SK-N-SH treated with all-trans-retinoic acid at 6 μM for 48 hours (cell line): Measurements from ENCODE around the gene GDPD4.

Source experiments
- ISL1 ChIP-seq: fragments of 250-450 bp; sonication (Bioruptor Pico); IDR thresholded peaks from 2 replicates; pipeline ENCODE4 v2.1.2; 2022; ENCODE audit warnings: mild to moderate bottlenecking, moderate library complexity
- POU6F1 ChIP-seq: fragments of 250-450 bp; sonication (Bioruptor Pico); IDR thresholded peaks from 2 replicates; pipeline ENCODE4 v1.8.0; 2021; ENCODE audit warnings: low read depth, mild to moderate bottlenecking, moderate library complexity, borderline replicate concordance
- SNAI2 ChIP-seq: fragments of 250-450 bp; sonication (Bioruptor Pico); IDR thresholded peaks from 2 replicates; pipeline ENCODE4 v1.5.0; 2020; ENCODE audit warnings: mild to moderate bottlenecking, moderate library complexity
- TOX ChIP-seq: fragments of 250-450 bp; sonication (Bioruptor Pico); IDR thresholded peaks from 2 replicates; pipeline ENCODE4 v1.8.0; 2021; ENCODE audit warnings: mild to moderate bottlenecking, moderate library complexity, borderline replicate concordance
- TSHZ2 ChIP-seq: fragments of 250-450 bp; sonication (Bioruptor Pico); IDR thresholded peaks from 2 replicates; pipeline ENCODE4 v1.5.0; 2020; ENCODE audit warnings: mild to moderate bottlenecking, moderate library complexity
- ZFP3 ChIP-seq: fragments of 250-450 bp; sonication (Bioruptor Pico); IDR thresholded peaks from 2 replicates; pipeline ENCODE4 v1.5.0; 2020; ENCODE audit warnings: mild to moderate bottlenecking, moderate library complexity
- ZFP30 ChIP-seq: fragments of 450-650 bp; formaldehyde crosslinking; IDR thresholded peaks from 2 replicates; pipeline ENCODE4 v1.5.0; 2022; ENCODE audit warnings: mild to moderate bottlenecking, moderate library complexity

- TF ChIP-seq ZFP3 (CRISPR knock-in tag) (no peak), TOX (CRISPR knock-in tag) (no peak), TSHZ2 (CRISPR knock-in tag) (no peak), SNAI2 (no peak), ZFP30 (no peak), ISL1 (CRISPR knock-in tag) (no peak), POU6F1 (CRISPR knock-in tag) (no peak)
Observed at GRCh38 chr11:77176996-77177395, 124.5 kb downstream of the GDPD4 start.
